ENCODE results near the gene MAML1. TPM values are rescaled to one million over a fixed set of nuclear protein-coding genes. Genes with fewer than 3 reads are reported as not detected.

MAML1 gene
- total and polyA plus RNA-seq, 2 experiments from 2014 or later, result 5.8 to 9.5 TPM

GRCh38 chr5:179823937-179824744, 91.5 kb downstream of the MAML1 start:
- in situ Hi-C loops (cut with MboI), result no loop called here
- no peak overlapping the region for H3K9ac ChIP-seq
- 90% methylated on average over 21 of the region's 22 CpGs for WGBS, 2 experiments (ENCODE audit: low coverage in 1 of 2, low lambda C conversion rate in 2 of 2, missing lambda C conversion rate in 2 of 2)
- H3K9me3 ChIP-seq (ENCODE audit: low read depth), result no peaks in the 10 kb centered on the region
- H3K79me2 ChIP-seq (ENCODE audit: insufficient read depth), result peaks cover 64% of the 10 kb centered on the region
- peaks cover 11% of the 10 kb centered on the region; the same call in 1 of the 2 replicates for H4K20me1 ChIP-seq (ENCODE audit: insufficient read depth)
- TF ChIP-seq EZH2 (IDR thresholded peaks at IDR 0.05; ENCODE audit: insufficient read depth, poor library complexity, severe bottlenecking), result no peak
- no peak overlapping the region for H3K4me2 ChIP-seq (ENCODE audit: unreplicated experiment)
- peaks cover 37% of the 10 kb centered on the region for H3K36me3 ChIP-seq (ENCODE audit: low read depth)
- DNase-seq, result no peak
- H2AFZ ChIP-seq, result no peak overlapping the region
- no peak overlapping the region for H3K4me3 ChIP-seq
- H3K27ac ChIP-seq, result no peak overlapping the region
- H3K4me1 ChIP-seq (ENCODE audit: insufficient read depth), result peaks cover 27% of the 10 kb centered on the region
- peaks cover 12% of the 10 kb centered on the region for H3F3A ChIP-seq (ENCODE audit: insufficient read depth)
- no peaks in the 10 kb centered on the region for H3K27me3 ChIP-seq (replicated peaks; ENCODE audit: insufficient read depth)
- H3K9me2 ChIP-seq (ENCODE audit: insufficient read depth), result no peaks in the 10 kb centered on the region

- H3F3A ChIP-seq (ENCODE audit: insufficient read depth), result peaks cover 18% of the 10 kb centered on the region
- H3K79me2 ChIP-seq (ENCODE audit: insufficient read depth), result peaks cover 70% of the 10 kb centered on the region
- H3K9ac ChIP-seq, result no peak overlapping the region
- no peak for DNase-seq
- H3K9me2 ChIP-seq (ENCODE audit: insufficient read depth), result no peaks in the 10 kb centered on the region
- H3K27ac ChIP-seq, result no peak overlapping the region
- no peak overlapping the region for H2AFZ ChIP-seq
- WGBS, 2 experiments (ENCODE audit: low coverage in 1 of 2, low lambda C conversion rate in 2 of 2, missing lambda C conversion rate in 2 of 2), result 90 to 96% methylated on average over 3 of the region's 3 CpGs
- no peak for TF ChIP-seq EZH2phosphoT487 (IDR thresholded peaks at IDR 0.05; ENCODE audit: insufficient read depth, low read depth)
- no peak for TF ChIP-seq EZH2 (IDR thresholded peaks at IDR 0.05; ENCODE audit: insufficient read depth, poor library complexity, severe bottlenecking)
- in situ Hi-C loops (cut with MboI), result no loop called here
- peaks cover 11% of the 10 kb centered on the region; the same call in 1 of the 2 replicates for H4K20me1 ChIP-seq (ENCODE audit: insufficient read depth)
- H3K4me1 ChIP-seq (ENCODE audit: insufficient read depth), result peaks cover 21% of the 10 kb centered on the region
- no peaks in the 10 kb centered on the region for H3K9me3 ChIP-seq (ENCODE audit: low read depth)
- no peak overlapping the region for H3K4me3 ChIP-seq
- no peaks in the 10 kb centered on the region for H3K27me3 ChIP-seq (replicated peaks; ENCODE audit: insufficient read depth)
- H3K36me3 ChIP-seq (ENCODE audit: low read depth), result peaks cover 42% of the 10 kb centered on the region
- H3K4me2 ChIP-seq (ENCODE audit: unreplicated experiment), result no peak overlapping the region
Measured at GRCh38 chr5:179824745-179825112, 92.1 kb downstream of the MAML1 start.

GRCh38 chr5:179825655-179826182, 93.1 kb downstream of the MAML1 start:
- H3K9me2 ChIP-seq (ENCODE audit: insufficient read depth), result no peaks in the 10 kb centered on the region
- no peak overlapping the region for H3K27ac ChIP-seq
- H3K27me3 ChIP-seq (replicated peaks; ENCODE audit: insufficient read depth), result no peaks in the 10 kb centered on the region
- H3K79me2 ChIP-seq (ENCODE audit: insufficient read depth), result peaks cover 78% of the 10 kb centered on the region
- peaks cover 13% of the 10 kb centered on the region for H3K4me1 ChIP-seq (ENCODE audit: insufficient read depth)
- no peak overlapping the region for H3K4me3 ChIP-seq
- H3K36me3 ChIP-seq (ENCODE audit: low read depth), result peaks cover 52% of the 10 kb centered on the region
- no peak overlapping the region for H3K9ac ChIP-seq
- no peaks in the 10 kb centered on the region for H3K9me3 ChIP-seq (ENCODE audit: low read depth)
- no peak overlapping the region for H2AFZ ChIP-seq
- H3F3A ChIP-seq (ENCODE audit: insufficient read depth), result peaks cover 28% of the 10 kb centered on the region
- DNase-seq, result peak; percentile 41
- 77 to 79% methylated on average over 13 of the region's 13 CpGs for WGBS, 2 experiments (ENCODE audit: low coverage in 1 of 2, low lambda C conversion rate in 2 of 2, missing lambda C conversion rate in 2 of 2)
- peaks cover 11% of the 10 kb centered on the region; the same call in 1 of the 2 replicates for H4K20me1 ChIP-seq (ENCODE audit: insufficient read depth)
- no peak overlapping the region for H3K4me2 ChIP-seq (ENCODE audit: unreplicated experiment)
- in situ Hi-C loops (cut with MboI), result no loop called here
- no peak for TF ChIP-seq EZH2phosphoT487 (IDR thresholded peaks at IDR 0.05; ENCODE audit: insufficient read depth, low read depth)
- TF ChIP-seq EZH2 (IDR thresholded peaks at IDR 0.05; ENCODE audit: insufficient read depth, poor library complexity, severe bottlenecking), result no peak

MicroRNAs within 50 kb of the gene (microRNA counts, 767-probe panel; counts per million panel counts)
- 447 counts per million, percentile 86 among the panel's probes with 10 or more counts for microRNA hsa-miR-1229

Small RNA genes lying within 50 kb of the gene (microRNA-seq; reads per million reads assigned to microRNA genes)
- gene MIR1229 (ENCODE audit: borderline number of aligned reads), result 3.6 reads per million

Small RNA genes lying within 50 kb of the gene (small RNA-seq; reads per million reads assigned to genes)
- not detected for gene MIR1229 (ENCODE audit: low read depth, low replicate concordance)

Other genes with a start within 250 kb of the MAML1 start
- 41.9 and 48.3 TPM in 2 replicates for gene RUFY1, start 182.3 kb upstream of the MAML1 start, total RNA-seq (2014; rRNA removed; shearing (Covaris generic))
- gene RUFY1, start 182.3 kb upstream of the MAML1 start, polyA plus RNA-seq (2016; fragmentation: Nextera tagmentation; extraction: Ambion mirVana), result 27.2 and 29.5 TPM in 2 replicates
- gene HNRNPH1, start 109.2 kb upstream of the MAML1 start, total RNA-seq (2014; rRNA removed; shearing (Covaris generic)), result 220 and 271 TPM in 2 replicates
- 145 and 163 TPM in 2 replicates for gene HNRNPH1, start 109.2 kb upstream of the MAML1 start, polyA plus RNA-seq (2016; fragmentation: Nextera tagmentation; extraction: Ambion mirVana)
- gene CBY3, start 51.8 kb upstream of the MAML1 start, total RNA-seq (2014; rRNA removed; shearing (Covaris generic)), result not detected in 2 replicates
- 0.43 and 0.60 TPM in 2 replicates for gene CBY3, start 51.8 kb upstream of the MAML1 start, polyA plus RNA-seq (2016; fragmentation: Nextera tagmentation; extraction: Ambion mirVana)
- 466 and 488 TPM in 2 replicates for gene CANX, start 33.9 kb upstream of the MAML1 start, total RNA-seq (2014; rRNA removed; shearing (Covaris generic))
- gene CANX, start 33.9 kb upstream of the MAML1 start, polyA plus RNA-seq (2016; fragmentation: Nextera tagmentation; extraction: Ambion mirVana), result 332 and 338 TPM in 2 replicates
- 3.7 and 6.6 TPM in 2 replicates for gene LTC4S, start 61.2 kb downstream of the MAML1 start, total RNA-seq (2014; rRNA removed; shearing (Covaris generic))
- gene LTC4S, start 61.2 kb downstream of the MAML1 start, polyA plus RNA-seq (2016; fragmentation: Nextera tagmentation; extraction: Ambion mirVana), result 1.6 and 2.0 TPM in 2 replicates
- gene MGAT4B, start 74.0 kb downstream of the MAML1 start, total RNA-seq (2014; rRNA removed; shearing (Covaris generic)), result 139 and 143 TPM in 2 replicates
- gene MGAT4B, start 74.0 kb downstream of the MAML1 start, polyA plus RNA-seq (2016; fragmentation: Nextera tagmentation; extraction: Ambion mirVana), result 28.0 and 28.9 TPM in 2 replicates
- gene SQSTM1, start 88.1 kb downstream of the MAML1 start, total RNA-seq (2014; rRNA removed; shearing (Covaris generic)), result 211 and 228 TPM in 2 replicates
- gene SQSTM1, start 88.1 kb downstream of the MAML1 start, polyA plus RNA-seq (2016; fragmentation: Nextera tagmentation; extraction: Ambion mirVana), result 265 and 310 TPM in 2 replicates
- gene MRNIP, start 126.0 kb downstream of the MAML1 start, total RNA-seq (2014; rRNA removed; shearing (Covaris generic)), result 17.3 and 23.0 TPM in 2 replicates
- 13.3 and 14.1 TPM in 2 replicates for gene MRNIP, start 126.0 kb downstream of the MAML1 start, polyA plus RNA-seq (2016; fragmentation: Nextera tagmentation; extraction: Ambion mirVana)
- 55.7 and 64.4 TPM in 2 replicates for gene TBC1D9B, start 175.1 kb downstream of the MAML1 start, total RNA-seq (2014; rRNA removed; shearing (Covaris generic))
- 78.8 and 82.0 TPM in 2 replicates for gene TBC1D9B, start 175.1 kb downstream of the MAML1 start, polyA plus RNA-seq (2016; fragmentation: Nextera tagmentation; extraction: Ambion mirVana)

Data from GM23248 (cell line).